HEK293T (cell line): ENCODE data around the gene FUT3.

ENCODE experiments used
- CTCF ChIA-PET: fragments of 350-600 bp; formaldehyde crosslinking; extraction: SDS; loops from one replicate; lab custom pipeline; 2021; ENCODE audit warnings: antibody characterized with exemption, inconsistent platforms; lab: Yijun Ruan, JAX
- POLR2A ChIA-PET: fragments of 350-600 bp; formaldehyde crosslinking; extraction: SDS; loops from one replicate; lab custom pipeline; 2020; ENCODE audit warnings: antibody characterized with exemption, inconsistent platforms; lab: Yijun Ruan, JAX
- DNase-seq: peaks from one replicate; pipeline ENCODE4 v3.0.0; 2012; ENCODE audit warnings: mixed read lengths; ENCODE audit errors: extremely low spot score
- ARNT ChIP-seq: fragments of 450-650 bp; IDR thresholded peaks from 2 replicates; pipeline ENCODE4 v1.6.1; 2017; ENCODE audit warnings: mild to moderate bottlenecking
- BHLHE40 ChIP-seq: fragments of 450-650 bp; IDR thresholded peaks from 2 replicates; pipeline ENCODE4 v1.6.1; 2016; ENCODE audit warnings: mild to moderate bottlenecking, moderate library complexity, borderline replicate concordance
- CTBP1 ChIP-seq: fragments of 450-650 bp; IDR thresholded peaks from 2 replicates; pipeline ENCODE4 v1.6.1; 2016; ENCODE audit warnings: borderline replicate concordance
- ELF4 ChIP-seq: fragments of 450-650 bp; IDR thresholded peaks from 2 replicates; pipeline ENCODE4 v1.6.1; 2017; ENCODE audit warnings: antibody characterized with exemption
- FOXA1 ChIP-seq: fragments of 450-650 bp; IDR thresholded peaks from 2 replicates; pipeline ENCODE4 v1.6.1; 2016; ENCODE audit warnings: mild to moderate bottlenecking
- FOXK2 ChIP-seq: fragments of 450-650 bp; IDR thresholded peaks from 2 replicates; pipeline ENCODE4 v1.6.1; 2016; ENCODE audit warnings: mild to moderate bottlenecking
- FOXM1 ChIP-seq: fragments of 450-650 bp; IDR thresholded peaks from 2 replicates; pipeline ENCODE4 v1.6.1; 2017; ENCODE audit warnings: mild to moderate bottlenecking, borderline replicate concordance
- HDGF ChIP-seq: fragments of 450-650 bp; IDR thresholded peaks from 2 replicates; pipeline ENCODE4 v1.6.1; 2017; ENCODE audit warnings: antibody characterized with exemption, borderline replicate concordance
- L3MBTL2 ChIP-seq: fragments of 450-650 bp; conservative IDR thresholded peaks from 2 replicates; pipeline ENCODE4 v1.6.1; 2016; ENCODE audit warnings: mild to moderate bottlenecking
- LEF1 ChIP-seq: fragments of 450-650 bp; IDR thresholded peaks from 2 replicates; pipeline ENCODE4 v1.6.1; 2017; ENCODE audit warnings: mild to moderate bottlenecking, borderline replicate concordance
- NFRKB ChIP-seq: fragments of 450-650 bp; IDR thresholded peaks from 2 replicates; pipeline ENCODE4 v1.6.1; 2016; ENCODE audit warnings: mild to moderate bottlenecking, moderate library complexity
- SP1 ChIP-seq: fragments of 450-650 bp; IDR thresholded peaks from 2 replicates; pipeline ENCODE4 v1.6.1; 2017
- SUZ12 ChIP-seq: fragments of 450-650 bp; IDR thresholded peaks from 2 replicates; pipeline ENCODE4 v1.6.1; 2016; ENCODE audit warnings: mild to moderate bottlenecking
- TARDBP ChIP-seq: fragments of 450-650 bp; IDR thresholded peaks from 2 replicates; pipeline ENCODE4 v1.6.1; 2016
- ZNF384 ChIP-seq: fragments of 450-650 bp; IDR thresholded peaks from 2 replicates; pipeline ENCODE4 v1.6.1; 2016
- TF ChIP-seq, protein P1 (sequence below): fragments of 450-650 bp; IDR thresholded peaks from 2 replicates; pipeline ENCODE4 v1.6.1; 2016

The FUT3 gene

DNA sequence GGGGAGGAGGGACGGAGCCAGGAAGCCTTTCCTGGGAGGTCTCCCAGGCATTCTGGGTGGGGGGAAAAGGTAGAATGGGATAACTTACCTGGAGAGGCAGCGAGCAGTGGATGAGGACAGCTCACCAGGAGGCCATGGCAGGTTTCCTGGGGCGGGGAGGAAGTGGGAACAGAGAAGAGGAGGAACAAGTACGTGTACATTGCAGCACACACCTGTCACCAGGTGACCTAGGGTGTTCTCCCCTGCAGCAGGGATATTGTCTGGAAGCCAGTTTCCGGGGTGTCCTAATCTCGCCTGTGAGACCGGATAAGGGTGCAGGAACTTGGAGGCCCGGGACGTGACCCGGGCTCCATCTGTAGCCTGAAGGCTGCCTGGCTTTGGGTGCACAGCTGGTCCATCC, at the start of gene FUT3:
Gene FUT3 (minus strand): TSS at position 148 of the 400 bp plus-strand sequence.
- ChIA-PET POLR2A (interaction anchor here (0.6 to 1.9 kb wide), 2 partner anchors 23 to 435 kb away, joined by 3 to 7 read pairs; no protein-coding TSS in a partner anchor), CTCF (no interaction called here)
- TF ChIP-seq SUZ12: no peak
- DNase-seq: no peak

DNA sequence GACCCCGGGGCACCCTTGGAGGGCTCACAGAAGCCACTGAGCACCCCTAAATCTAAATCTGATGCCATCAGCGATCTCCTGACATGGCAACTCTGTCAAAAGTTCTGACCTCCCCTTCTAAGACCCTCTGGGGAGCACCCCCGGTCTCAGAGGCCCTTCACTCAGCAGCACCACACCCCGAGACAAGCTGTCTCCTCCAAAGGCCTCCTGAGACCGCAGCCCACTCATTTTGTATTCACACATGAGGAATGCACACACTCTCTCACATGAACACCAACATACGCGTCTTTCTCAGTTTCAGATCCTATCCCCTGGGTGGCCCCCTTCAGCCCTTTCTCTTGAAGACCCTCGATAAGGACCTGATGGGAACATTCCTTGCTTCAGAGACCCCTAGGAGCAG, 49.7 kb upstream of the FUT3 start:
- CTCF ChIA-PET: interaction anchor here (1.0 kb wide), 1 partner anchor 67 kb away, joined by 3 read pairs; no protein-coding TSS in a partner anchor
- DNase-seq: no peak
- TF ChIP-seq ELF4: no peak
- no peak for TF ChIP-seq L3MBTL2
- no peak for TF ChIP-seq ZNF384
- no peak for TF ChIP-seq FOXA1
- no peak for TF ChIP-seq FOXK2
- TF ChIP-seq TARDBP: no peak
- TF ChIP-seq SP1: no peak
- no peak for TF ChIP-seq HDGF
- no peak for TF ChIP-seq LEF1
- no peak for TF ChIP-seq SUZ12
- TF ChIP-seq CTBP1: no peak
- TF ChIP-seq FOXM1: no peak
- TF ChIP-seq NFRKB: no peak
- TF ChIP-seq ARNT: no peak
- TF ChIP-seq, protein P1, sequence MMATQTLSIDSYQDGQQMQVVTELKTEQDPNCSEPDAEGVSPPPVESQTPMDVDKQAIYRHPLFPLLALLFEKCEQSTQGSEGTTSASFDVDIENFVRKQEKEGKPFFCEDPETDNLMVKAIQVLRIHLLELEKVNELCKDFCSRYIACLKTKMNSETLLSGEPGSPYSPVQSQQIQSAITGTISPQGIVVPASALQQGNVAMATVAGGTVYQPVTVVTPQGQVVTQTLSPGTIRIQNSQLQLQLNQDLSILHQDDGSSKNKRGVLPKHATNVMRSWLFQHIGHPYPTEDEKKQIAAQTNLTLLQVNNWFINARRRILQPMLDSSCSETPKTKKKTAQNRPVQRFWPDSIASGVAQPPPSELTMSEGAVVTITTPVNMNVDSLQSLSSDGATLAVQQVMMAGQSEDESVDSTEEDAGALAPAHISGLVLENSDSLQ: no peak
- no peak for TF ChIP-seq BHLHE40
- POLR2A ChIA-PET: no interaction called here

DNA sequence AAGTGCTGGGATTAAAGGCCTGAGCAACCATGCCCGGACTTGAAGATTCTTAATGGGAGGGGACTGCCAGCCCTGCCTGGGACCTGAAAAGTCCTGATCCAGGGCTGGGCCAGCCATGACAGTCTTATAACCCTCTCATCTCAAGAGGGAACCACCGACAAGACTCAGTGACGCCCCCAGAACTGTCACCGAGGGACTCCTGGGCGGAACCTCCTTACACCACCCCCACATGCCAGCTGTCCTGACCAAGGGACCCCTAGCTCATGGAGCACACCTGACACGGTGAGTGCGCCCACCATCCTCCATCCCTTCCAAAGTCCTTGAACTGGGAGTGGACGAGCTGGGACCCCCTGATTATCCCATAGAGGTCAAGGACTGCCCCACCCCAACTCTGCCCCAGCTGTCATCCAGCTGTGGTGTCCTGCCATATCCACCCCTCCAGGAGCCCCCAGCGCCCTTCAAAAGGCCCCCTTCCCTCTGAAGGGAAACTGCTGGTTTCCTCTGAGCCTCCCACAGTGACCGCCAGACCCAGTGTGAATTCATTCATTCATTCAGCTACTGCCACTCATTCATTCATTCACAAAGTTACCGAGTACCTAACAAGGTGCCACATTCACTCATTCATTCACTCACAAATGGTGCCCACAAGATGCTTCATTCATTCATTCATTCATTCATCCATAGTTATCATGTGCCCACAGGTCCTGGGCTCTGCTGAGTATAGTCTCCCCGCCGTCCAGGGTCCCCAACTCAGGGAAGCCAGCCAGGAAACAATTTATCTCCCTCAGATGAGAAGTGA, 48.7 kb upstream of the FUT3 start:
- TF ChIP-seq L3MBTL2: no peak
- no peak for TF ChIP-seq ZNF384
- TF ChIP-seq, protein P1: no peak
- TF ChIP-seq CTBP1: no peak
- TF ChIP-seq FOXK2: no peak
- no peak for TF ChIP-seq HDGF
- ChIA-PET POLR2A (no interaction called here), CTCF (interaction anchor here (0.7 to 1.0 kb wide), 2 partner anchors 68 to 592 kb away, joined by 3 read pairs; no protein-coding TSS in a partner anchor)

DNA sequence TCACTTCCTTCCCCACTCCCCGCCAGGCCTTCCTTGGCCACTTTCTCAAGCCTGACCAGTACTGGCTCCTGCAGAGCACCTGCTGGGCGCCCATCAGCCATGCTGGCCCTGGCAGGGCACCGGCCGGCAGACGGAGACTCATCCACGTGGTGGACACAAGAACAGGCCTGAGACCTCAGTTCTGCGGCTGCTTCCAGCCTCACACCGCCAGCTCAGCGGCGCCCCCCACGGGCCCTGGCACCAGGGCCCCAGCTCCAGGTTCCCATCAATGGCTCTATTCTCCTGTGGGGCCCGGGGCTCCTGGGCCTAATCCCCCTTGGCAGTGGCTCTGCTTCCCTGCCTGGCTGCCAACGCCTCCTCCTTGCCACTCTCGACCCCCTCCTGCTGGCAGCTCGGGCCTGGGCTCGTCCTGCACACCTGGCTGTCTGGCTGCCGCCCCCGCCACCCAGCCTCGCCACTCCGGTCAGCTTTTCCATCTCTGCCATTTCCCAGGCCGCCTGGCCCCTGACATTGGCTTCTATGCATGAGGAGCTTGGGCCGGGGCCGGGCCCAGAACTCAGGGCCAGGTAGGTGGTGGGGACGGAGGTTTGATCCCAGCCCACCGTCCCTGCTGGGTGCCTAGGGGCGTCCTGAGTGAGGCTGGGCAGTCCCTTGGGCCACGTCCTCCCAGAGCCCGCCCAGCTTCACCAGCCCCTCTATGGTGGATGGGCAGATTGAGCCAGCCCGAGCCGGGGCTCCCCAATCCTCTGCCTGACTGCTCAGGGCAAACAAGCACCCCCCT, 46.1 kb upstream of the FUT3 start:
- POLR2A ChIA-PET: no interaction called here
- no peak for DNase-seq
- TF ChIP-seq CTBP1: no peak
- no peak for TF ChIP-seq HDGF
- CTCF ChIA-PET: interaction anchor here (0.6 to 1.8 kb wide), 2 partner anchors 36 to 93 kb away, joined by 3 to 6 read pairs; no protein-coding TSS in a partner anchor

More for the DNA sequence above, 48.7 kb upstream of the FUT3 start:
- DNase-seq: no peak

DNA sequence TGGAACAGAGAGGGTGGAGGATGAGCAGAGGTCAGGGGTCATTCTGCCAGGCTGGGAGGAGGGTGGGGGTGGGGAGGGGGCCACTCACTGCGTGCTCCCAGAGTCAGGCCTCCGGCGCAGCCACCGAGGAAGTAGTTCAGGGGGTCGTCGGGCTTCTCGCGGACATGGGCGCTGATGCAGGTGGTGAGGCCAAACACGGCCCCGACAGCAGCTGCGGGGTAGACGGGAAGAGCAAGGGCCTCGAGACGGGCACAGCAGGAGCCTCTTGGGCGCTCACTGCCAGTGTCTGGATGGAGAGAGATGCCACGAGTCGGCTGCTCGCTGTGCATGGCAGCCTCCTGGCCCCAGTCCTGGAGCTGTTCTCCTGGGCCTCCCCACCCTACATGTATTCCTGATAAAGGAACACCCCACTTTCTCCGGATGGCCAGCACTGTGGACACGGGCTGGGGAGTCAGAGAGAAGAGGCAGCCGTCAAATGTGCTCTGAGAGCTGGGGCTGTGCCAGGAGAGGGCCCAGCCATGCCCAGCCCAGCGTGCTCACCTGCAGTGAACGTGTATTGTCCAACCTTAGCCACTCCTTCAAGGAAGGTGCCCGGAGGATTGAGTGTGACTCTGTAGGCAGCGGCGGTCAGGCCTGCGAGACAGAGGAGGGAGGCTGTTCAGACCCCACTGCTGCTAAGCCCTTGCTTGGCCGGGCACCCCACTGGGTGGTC, 45.3 kb upstream of the FUT3 start:
- CTCF ChIA-PET: interaction anchor here (0.6 to 1.8 kb wide), 3 partner anchors 35 to 92 kb away, joined by 3 to 6 read pairs (median 6); no protein-coding TSS in a partner anchor
- no peak for DNase-seq
- TF ChIP-seq LEF1 (no peak), ARNT (no peak), TARDBP (no peak), ELF4 (no peak), CTBP1 (no peak)
- TF ChIP-seq, protein P1: no peak
- POLR2A ChIA-PET: no interaction called here

DNA sequence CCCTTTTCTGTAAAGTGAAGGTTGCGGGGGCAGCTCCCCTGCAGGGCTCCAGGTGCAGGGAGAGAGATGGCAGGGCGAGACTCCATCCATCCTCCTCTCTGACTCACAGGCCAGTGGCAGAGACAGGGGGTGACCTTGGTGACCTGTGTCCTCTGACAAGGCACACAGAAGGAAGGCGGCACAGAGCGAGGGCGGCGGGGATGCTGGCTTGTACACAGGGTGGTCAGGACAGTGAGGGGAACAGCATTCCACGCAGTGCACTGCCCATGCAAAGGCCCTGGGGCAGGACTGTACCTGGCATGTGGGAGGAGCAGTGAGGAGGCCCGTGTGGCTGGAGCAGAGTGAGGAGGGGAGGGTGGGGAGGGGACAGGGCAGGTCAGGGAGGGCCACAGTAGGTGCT, 44.6 kb upstream of the FUT3 start:
- POLR2A ChIA-PET: no interaction called here
- CTCF ChIA-PET: interaction anchor here (1.4 kb wide), 1 partner anchor 92 kb away, joined by 6 read pairs; no protein-coding TSS in a partner anchor
- TF ChIP-seq L3MBTL2: no peak
- no peak for TF ChIP-seq TARDBP
- no peak for TF ChIP-seq FOXA1
- TF ChIP-seq HDGF: no peak
- TF ChIP-seq LEF1: no peak
- TF ChIP-seq FOXM1: no peak
- TF ChIP-seq, protein P1: no peak
- no peak for TF ChIP-seq BHLHE40
- no peak for TF ChIP-seq SP1
- TF ChIP-seq ARNT: no peak
- no peak for TF ChIP-seq SUZ12
- no peak for TF ChIP-seq CTBP1
- no peak for TF ChIP-seq ZNF384
- TF ChIP-seq ELF4: no peak
- TF ChIP-seq NFRKB: no peak
- no peak for TF ChIP-seq FOXK2
- DNase-seq: no peak
